ENCODE data around the gene KRT9. TPM values are rescaled to one million over a fixed set of nuclear protein-coding genes. Genes with fewer than 3 reads are reported as not detected.

The KRT9 gene
- total RNA-seq, 1 donor from 2014 or later, result not detected

- Histone ChIP-seq H3K27me3 (ENCODE audit: control insufficient read depth in 3 of 3, insufficient read depth in 3 of 3, low read length in 3 of 3) (peaks cover 12 to 45% (median 31%) of the 10 kb centered on the region in 3 donors), H3K9ac (ENCODE audit: low read depth in 1 of 3, low read length in 3 of 3) (no peak overlapping the region), H3K4me1 (ENCODE audit: control insufficient read depth in 3 of 3, insufficient read depth in 3 of 3, low read length in 3 of 3) (peaks cover 0 to 4% (median 2%) of the 10 kb centered on the region in 3 donors), H3K27ac (ENCODE audit: low read depth, low read length) (no peak overlapping the region), H3K9me3 (ENCODE audit: control insufficient read depth in 3 of 3, low read length in 3 of 3) (no peaks in the 10 kb centered on the region), H3K36me3 (ENCODE audit: control insufficient read depth in 3 of 3, insufficient read depth in 3 of 3, low read length in 3 of 3) (no peaks in the 10 kb centered on the region), H3K4me3 (ENCODE audit: low read length in 3 of 3) (no peak overlapping the region)
Measured at GRCh38 chr17:41521574-41522261, 50.1 kb downstream of the KRT9 start.

- Histone ChIP-seq H3K27me3 (ENCODE audit: control insufficient read depth in 3 of 3, insufficient read depth in 3 of 3, low read length in 3 of 3) (peaks cover 7 to 49% (median 36%) of the 10 kb centered on the region in 3 donors), H3K9me3 (ENCODE audit: control insufficient read depth in 3 of 3, low read length in 3 of 3) (no peaks in the 10 kb centered on the region), H3K4me1 (ENCODE audit: control insufficient read depth in 3 of 3, insufficient read depth in 3 of 3, low read length in 3 of 3) (peaks cover 0 to 4% (median 2%) of the 10 kb centered on the region in 3 donors), H3K4me3 (ENCODE audit: low read length in 3 of 3) (no peak overlapping the region), H3K9ac (ENCODE audit: low read depth in 1 of 3, low read length in 3 of 3) (no peak overlapping the region), H3K27ac (ENCODE audit: low read depth, low read length) (no peak overlapping the region), H3K36me3 (ENCODE audit: control insufficient read depth in 3 of 3, insufficient read depth in 3 of 3, low read length in 3 of 3) (no peaks in the 10 kb centered on the region)
Measured at GRCh38 chr17:41520821-41521521, 50.9 kb downstream of the KRT9 start.

- Histone ChIP-seq H3K9ac (ENCODE audit: low read depth in 1 of 3, low read length in 3 of 3) (peak overlapping the region in 1 of 3 donors; percentile 8), H3K4me3 (ENCODE audit: low read length in 3 of 3) (no peak overlapping the region), H3K9me3 (ENCODE audit: control insufficient read depth in 3 of 3, low read length in 3 of 3) (no peaks in the 10 kb centered on the region), H3K36me3 (ENCODE audit: control insufficient read depth in 3 of 3, insufficient read depth in 3 of 3, low read length in 3 of 3) (no peaks in the 10 kb centered on the region), H3K27me3 (ENCODE audit: control insufficient read depth in 3 of 3, insufficient read depth in 3 of 3, low read length in 3 of 3) (peaks cover 5 to 49% (median 43%) of the 10 kb centered on the region in 3 donors), H3K4me1 (ENCODE audit: control insufficient read depth in 3 of 3, insufficient read depth in 3 of 3, low read length in 3 of 3) (peaks cover 0 to 4% (median 2%) of the 10 kb centered on the region in 3 donors), H3K27ac (ENCODE audit: low read depth, low read length) (no peak overlapping the region)
Measured at GRCh38 chr17:41519501-41520224, 52.2 kb downstream of the KRT9 start.

GRCh38 chr17:41518789-41519449 is 52.9 kb downstream of the KRT9 start, which contains the start of gene KRT15:
TSS of gene KRT15 (minus strand) at chr17:41518890. CDS start at chr17:41518827, 63 bp downstream.
- Histone ChIP-seq H3K4me1 (ENCODE audit: control insufficient read depth in 3 of 3, insufficient read depth in 3 of 3, low read length in 3 of 3) (peaks cover 0 to 4% (median 2%) of the 10 kb centered on the region in 3 donors), H3K9me3 (ENCODE audit: control insufficient read depth in 3 of 3, low read length in 3 of 3) (no peaks in the 10 kb centered on the region), H3K9ac (ENCODE audit: low read depth in 1 of 3, low read length in 3 of 3) (peak within 1 kb of the TSS in 1 of 3 donors; percentile 8), H3K27me3 (ENCODE audit: control insufficient read depth in 3 of 3, insufficient read depth in 3 of 3, low read length in 3 of 3) (peaks cover 4 to 46% (median 43%) of the 10 kb centered on the region in 3 donors), H3K27ac (ENCODE audit: low read depth, low read length) (no peak within 1 kb of the TSS), H3K36me3 (ENCODE audit: control insufficient read depth in 3 of 3, insufficient read depth in 3 of 3, low read length in 3 of 3) (no peaks in the 10 kb centered on the region), H3K4me3 (ENCODE audit: low read length in 3 of 3) (no peak within 1 kb of the TSS)

GRCh38 chr17:41518031-41518430 is 53.8 kb downstream of the KRT9 start:
- Histone ChIP-seq H3K4me3 (ENCODE audit: low read length in 3 of 3) (no peak overlapping the region), H3K4me1 (ENCODE audit: control insufficient read depth in 3 of 3, insufficient read depth in 3 of 3, low read length in 3 of 3) (peaks cover 0 to 4% (median 2%) of the 10 kb centered on the region in 3 donors), H3K36me3 (ENCODE audit: control insufficient read depth in 3 of 3, insufficient read depth in 3 of 3, low read length in 3 of 3) (no peaks in the 10 kb centered on the region), H3K27me3 (ENCODE audit: control insufficient read depth in 3 of 3, insufficient read depth in 3 of 3, low read length in 3 of 3) (peaks cover 4 to 42% (median 38%) of the 10 kb centered on the region in 3 donors), H3K9ac (ENCODE audit: low read depth in 1 of 3, low read length in 3 of 3) (no peak overlapping the region), H3K9me3 (ENCODE audit: control insufficient read depth in 3 of 3, low read length in 3 of 3) (no peaks in the 10 kb centered on the region), H3K27ac (ENCODE audit: low read depth, low read length) (no peak overlapping the region)

GRCh38 chr17:41516830-41517283 is 55.0 kb downstream of the KRT9 start:
- Histone ChIP-seq H3K4me3 (ENCODE audit: low read length in 3 of 3) (no peak overlapping the region), H3K9me3 (ENCODE audit: control insufficient read depth in 3 of 3, low read length in 3 of 3) (no peaks in the 10 kb centered on the region), H3K4me1 (ENCODE audit: control insufficient read depth in 3 of 3, insufficient read depth in 3 of 3, low read length in 3 of 3) (peaks cover 0 to 4% (median 2%) of the 10 kb centered on the region in 3 donors), H3K36me3 (ENCODE audit: control insufficient read depth in 3 of 3, insufficient read depth in 3 of 3, low read length in 3 of 3) (no peaks in the 10 kb centered on the region), H3K9ac (ENCODE audit: low read depth in 1 of 3, low read length in 3 of 3) (no peak overlapping the region), H3K27me3 (ENCODE audit: control insufficient read depth in 3 of 3, insufficient read depth in 3 of 3, low read length in 3 of 3) (peaks cover 4 to 34% (median 33%) of the 10 kb centered on the region in 3 donors), H3K27ac (ENCODE audit: low read depth, low read length) (no peak overlapping the region)

GRCh38 chr17:41516147-41516829 is 55.6 kb downstream of the KRT9 start:
- H3K36me3 ChIP-seq (ENCODE audit: control insufficient read depth in 3 of 3, insufficient read depth in 3 of 3, low read length in 3 of 3), result no peaks in the 10 kb centered on the region
- peaks cover 4 to 33% (median 29%) of the 10 kb centered on the region in 3 donors for H3K27me3 ChIP-seq (ENCODE audit: control insufficient read depth in 3 of 3, insufficient read depth in 3 of 3, low read length in 3 of 3)
- no peaks in the 10 kb centered on the region for H3K9me3 ChIP-seq (ENCODE audit: control insufficient read depth in 3 of 3, low read length in 3 of 3)

More at GRCh38 chr17:41516147-41516829, 55.6 kb downstream of the KRT9 start:
- Histone ChIP-seq H3K27ac (ENCODE audit: low read depth, low read length) (no peak overlapping the region), H3K4me3 (ENCODE audit: low read length in 3 of 3) (no peak overlapping the region), H3K4me1 (ENCODE audit: control insufficient read depth in 3 of 3, insufficient read depth in 3 of 3, low read length in 3 of 3) (peaks cover 0 to 4% (median 2%) of the 10 kb centered on the region in 3 donors), H3K9ac (ENCODE audit: low read depth in 1 of 3, low read length in 3 of 3) (no peak overlapping the region)

Data from skeletal muscle tissue (tissue), 4 donors.